Right lobe of liver (tissue), 6 donors: ENCODE data around the gene NOS3. TPM values are rescaled to one million over a fixed set of nuclear protein-coding genes. Genes with fewer than 3 reads are reported as not detected.
"Not testable (repeated sequence)": the region's sequence is repeated elsewhere in the genome, so short reads cannot be mapped to it uniquely, and the experiment has no call there.

Source experiments
- ATAC-seq, 4 donors: fragments of 200-7000 bp; cut with Tn5 transposase; one replicate each; pipeline ENCODE4 v1.9.1; 2020; ENCODE audit warnings: mild to moderate bottlenecking in 4 of 4, moderate library complexity in 4 of 4
- DNase-seq, 3 donors: peaks; one replicate each; pipeline ENCODE4 v3.0.0-alpha.2; 2020
- H3K27ac ChIP-seq, 3 donors: fragments of 200-600 bp; one replicate each; pipeline ENCODE4 v1.8.0; 2022
- H3K27me3 ChIP-seq, 2 donors: fragments of 200-600 bp; one replicate each; pipeline ENCODE4 v1.8.0; 2022
- H3K36me3 ChIP-seq, 4 donors: fragments of 200-600 bp; sonication (generic) in 1 of 4; one replicate each; pipeline versions ENCODE4 v1.5.1 to v1.8.0; 2017 to 2022; ENCODE audit warnings: control low read depth in 1 of 4
- H3K4me1 ChIP-seq, 4 donors: fragments of 200-600 bp; sonication (generic) in 1 of 4; one replicate each; pipeline versions ENCODE4 v1.5.1 to v1.8.0; 2017 to 2022; ENCODE audit warnings: control low read depth in 1 of 4
- H3K4me3 ChIP-seq, 3 donors: fragments of 200-600 bp; one replicate each; pipeline ENCODE4 v1.8.0; 2022
- H3K9me3 ChIP-seq, 4 donors: fragments of 200-600 bp; sonication (generic) in 1 of 4; one replicate each; pipeline versions ENCODE4 v1.5.1 to v1.8.0; 2017 to 2022; ENCODE audit warnings: control low read depth in 1 of 4
- CTCF ChIP-seq, 4 donors: fragments of 200-600 bp in 3 of 4; fragments of 450-650 bp in 1 of 4; IDR thresholded peaks; one replicate each; pipeline versions ENCODE4 v1.5.1 to v1.8.0; 2016 to 2022; ENCODE audit warnings: antibody characterized with exemption in 4 of 4, mild to moderate bottlenecking in 2 of 4
- POLR2A ChIP-seq: fragments of 450-650 bp; IDR thresholded peaks from one replicate; pipeline ENCODE4 v1.6.1; 2017; ENCODE audit warnings: antibody characterized with exemption, mild to moderate bottlenecking
- WGBS: methylation state at CpG from one replicate; pipeline ENCODE4 v1.1.6; 2018; ENCODE audit warnings: low coverage, low lambda C conversion rate; ENCODE audit not compliant: insufficient coverage; ENCODE audit errors: missing lambda C conversion rate; 5-methylcytosine and 5-hydroxymethylcytosine counted together
- intact Hi-C, 2 donors: fragments of 100-400 bp; cut with DNase I; formaldehyde crosslinking; loops; one replicate each; pipeline versions ENCODE4 v1.11.2 to v1.14.1; 2022
- total RNA-seq, 6 experiments: library from RNA; depleted of rRNA in 2 of 6; stranded (reverse); fragments of >200 nt in 2 of 6; fragmentation: NEBNext Ultra II Directional in 3 of 6; extraction: Animal tissue kit (Norgen Biotek cat#: 25700) in 3 of 6; gene quantifications; one replicate each; pipeline versions ENCODE4 v1.1.0 to v1.2.4, GENCODE V29; 2016 to 2023
- donor health status: DM: no; HTN: yes; CAD: no.
- donor health status: DM: no; HTN: no; CAD: no.
- donor health status: DM: no; HTN: no; CAD: no.
- donor health status: DM: no; HTN: yes; CAD: no.
- donor health status: DM: no; HTN: yes; CAD: no.

NOS3 gene
- total RNA-seq, 6 experiments from 2014 or later = 2.4 to 9.2 (median 5.0) TPM

- H3K4me3 ChIP-seq = no peak overlapping the region
- DNase-seq (no peak), ATAC-seq (no peak)
- intact Hi-C loops = no loop called here
- TF ChIP-seq POLR2A (no peak), CTCF (IDR thresholded peaks at IDR 0.05) (no peak)
- peaks cover 0 to 10% (median 0%) of the 10 kb centered on the region in 4 donors for H3K4me1 ChIP-seq
- H3K27me3 ChIP-seq = peaks cover 0 to 4% of the 10 kb centered on the region in 2 donors
- no peak overlapping the region for H3K27ac ChIP-seq
- H3K36me3 ChIP-seq = no peaks in the 10 kb centered on the region
- H3K9me3 ChIP-seq = no peaks in the 10 kb centered on the region
- 48% methylated on average over 7 of the region's 22 CpGs for WGBS
These were observed 18.7 kb downstream of the NOS3 start for GRCh38 chr7:151009327-151010036.

GRCh38 chr7:151010037-151010306, 19.2 kb downstream of the NOS3 start:
- no CpG with 5 or more reads among the region's 7 CpGs for WGBS
- H3K4me1 ChIP-seq = peaks cover 0 to 10% (median 0%) of the 10 kb centered on the region in 4 donors
- ATAC-seq = no peak
- H3K4me3 ChIP-seq = no peak overlapping the region
- TF ChIP-seq CTCF (IDR thresholded peaks at IDR 0.05) = no peak
- TF ChIP-seq POLR2A = no peak
- H3K9me3 ChIP-seq = no peaks in the 10 kb centered on the region
- H3K27me3 ChIP-seq = peaks cover 0 to 4% of the 10 kb centered on the region in 2 donors
- intact Hi-C loops = no loop called here
- no peak for DNase-seq
- no peak overlapping the region for H3K27ac ChIP-seq
- H3K36me3 ChIP-seq = no peaks in the 10 kb centered on the region

- Histone ChIP-seq H3K27ac (no peak overlapping the region), H3K4me1 (peaks cover 0 to 10% (median 0%) of the 10 kb centered on the region in 4 donors)
- intact Hi-C loops = no loop called here
These were observed 19.7 kb downstream of the NOS3 start for GRCh38 chr7:151010307-151011096.

GRCh38 chr7:151011097-151011409, 20.2 kb downstream of the NOS3 start:
- H3K9me3 ChIP-seq = no peaks in the 10 kb centered on the region
- intact Hi-C loops = no loop called here
- no peak for TF ChIP-seq POLR2A
- TF ChIP-seq CTCF (IDR thresholded peaks at IDR 0.05) = no peak
- no peak overlapping the region for H3K27ac ChIP-seq
- H3K4me1 ChIP-seq = peaks cover 0 to 10% (median 0%) of the 10 kb centered on the region in 4 donors
- DNase-seq (no peak), ATAC-seq (no peak)
- H3K27me3 ChIP-seq = peaks cover 0 to 4% of the 10 kb centered on the region in 2 donors
- WGBS = no CpG with 5 or more reads among the region's 1 CpG
- no peaks in the 10 kb centered on the region for H3K36me3 ChIP-seq
- H3K4me3 ChIP-seq = no peak overlapping the region

More at GRCh38 chr7:151010307-151011096, 19.7 kb downstream of the NOS3 start:
- ATAC-seq (peak in 2 of 4 donors; percentile 5 to 8), DNase-seq (no peak)
- Histone ChIP-seq H3K27me3 (peaks cover 0 to 4% of the 10 kb centered on the region in 2 donors), H3K9me3 (no peaks in the 10 kb centered on the region), H3K36me3 (no peaks in the 10 kb centered on the region), H3K4me3 (no peak overlapping the region)
- TF ChIP-seq POLR2A (no peak), CTCF (IDR thresholded peaks at IDR 0.05) (no peak)
- 20% methylated on average over 6 of the region's 18 CpGs for WGBS

GRCh38 chr7:151011616-151012015, 20.8 kb downstream of the NOS3 start:
- not testable (repeated sequence) for H3K4me1 ChIP-seq, ATAC-seq, H3K27ac ChIP-seq

More at GRCh38 chr7:151011616-151012015, 20.8 kb downstream of the NOS3 start:
- intact Hi-C loops, H3K36me3 ChIP-seq, H3K9me3 ChIP-seq, H3K4me3 ChIP-seq, DNase-seq, H3K27me3 ChIP-seq: not testable (repeated sequence)
- WGBS = 78% methylated on average over 11 of the region's 12 CpGs
